T-helper 22 cell (primary cell): ENCODE measurements around the gene SOCS6.
"Not testable (repeated sequence)": the region's sequence is repeated elsewhere in the genome, so short reads cannot be mapped to it uniquely, and the experiment has no call there.

ENCODE experiments used
- DNase-seq: peaks from one replicate; pipeline ENCODE4 v3.0.0-alpha.2; 2020; ENCODE audit warnings: low read depth

SOCS6 gene

GRCh38 chr18:70288851-70289328 lies at the start of gene SOCS6:
SOCS6 (plus strand) TSS chr18:70289045; CDS start chr18:70324669, 35,624 bp downstream.
- DNase-seq, result no peak

- no peak for DNase-seq
Observed at GRCh38 chr18:70243131-70243929, 45.5 kb upstream of the SOCS6 start.

GRCh38 chr18:70246061-70246466 lies 42.8 kb upstream of the SOCS6 start:
- no peak for DNase-seq

GRCh38 chr18:70249118-70249517 lies 39.7 kb upstream of the SOCS6 start:
- DNase-seq, result no peak

GRCh38 chr18:70249861-70250260 lies 39.0 kb upstream of the SOCS6 start:
- not testable (repeated sequence) for DNase-seq

GRCh38 chr18:70250781-70251180 lies 38.1 kb upstream of the SOCS6 start:
- DNase-seq, result no peak

- no peak for DNase-seq
Observed at GRCh38 chr18:70256184-70256583, 32.7 kb upstream of the SOCS6 start.

- DNase-seq, result no peak
Observed at GRCh38 chr18:70256994-70257393, 31.9 kb upstream of the SOCS6 start.

- no peak for DNase-seq
Observed at GRCh38 chr18:70258243-70258642, 30.6 kb upstream of the SOCS6 start.

- no peak for DNase-seq
Observed at GRCh38 chr18:70260683-70261082, 28.2 kb upstream of the SOCS6 start.

- DNase-seq, result no peak
Observed at GRCh38 chr18:70261141-70261788, 27.6 kb upstream of the SOCS6 start.

GRCh38 chr18:70263336-70263735 lies 25.5 kb upstream of the SOCS6 start:
- DNase-seq, result no peak

- DNase-seq, result no peak
Observed at GRCh38 chr18:70271742-70272141, 17.1 kb upstream of the SOCS6 start.

GRCh38 chr18:70273021-70273420 lies 15.8 kb upstream of the SOCS6 start:
- no peak for DNase-seq

- DNase-seq, result no peak
Observed at GRCh38 chr18:70276416-70277191, 12.2 kb upstream of the SOCS6 start.

- no peak for DNase-seq
Observed at GRCh38 chr18:70279470-70279869, 9.4 kb upstream of the SOCS6 start.

- no peak for DNase-seq
Observed at GRCh38 chr18:70280007-70280925, 8.6 kb upstream of the SOCS6 start.

- no peak for DNase-seq
Observed at GRCh38 chr18:70284976-70285620, 3.7 kb upstream of the SOCS6 start.

GRCh38 chr18:70287731-70288130 lies 1.1 kb upstream of the SOCS6 start:
- no peak for DNase-seq

- DNase-seq, result no peak
Observed at GRCh38 chr18:70288171-70288850, 534 bp upstream of the SOCS6 start.
